B cell (primary cell): ENCODE measurements around the gene SLITRK5. TPM values are rescaled to one million over a fixed set of nuclear protein-coding genes. Genes with fewer than 3 reads are reported as not detected.

Experiments used
- ATAC-seq: fragments of 200-7000 bp; cut with Tn5 transposase; one replicate; pipeline ENCODE4 v1.10.0; 2021; ENCODE audit warnings: low read depth, mild to moderate bottlenecking, moderate number of reproducible peaks, moderate library complexity
- CTCF ChIA-PET: fragments of 350-600 bp; sonication (Branson Sonifier 250); formaldehyde crosslinking; loops from one replicate; lab custom pipeline; 2021; ENCODE audit warnings: antibody characterized with exemption, inconsistent platforms; lab: Charles Lee
- POLR2A ChIA-PET: fragments of 350-600 bp; sonication (Branson Sonifier 250); formaldehyde crosslinking; loops from one replicate; lab custom pipeline; 2021; ENCODE audit warnings: antibody characterized with exemption; lab: Charles Lee
- DNase-seq: peaks from one replicate; pipeline ENCODE4 v3.0.0; 2013
- H2AFZ ChIP-seq: 2 replicates; pipeline ENCODE4 v1.6.1; 2012; ENCODE audit warnings: mild to moderate bottlenecking, low read depth, low read length; ENCODE audit not compliant: insufficient read depth, poor library complexity, severe bottlenecking
- H3K27ac ChIP-seq, 2 donors: 1 replicate in 1 of 2; 2 replicates in 1 of 2; pipeline ENCODE4 v1.5.1; 2012 to 2013; ENCODE audit warnings: low read length in 2 of 2, mild to moderate bottlenecking in 2 of 2, moderate library complexity in 1 of 2
- H3K27me3 ChIP-seq, 4 experiments: fragments of 200-600 bp in 1 of 4; sonication (generic) in 1 of 4; replicated peaks in 1 of 4; 1 replicate in 2 of 4; 2 replicates in 2 of 4; pipeline versions ENCODE4 v1.6.1 to v1.7.0; 2013 to 2016; ENCODE audit warnings: low read length in 3 of 4, mild to moderate bottlenecking in 2 of 4, mixed read lengths in 1 of 4, moderate library complexity in 1 of 4; ENCODE audit not compliant: insufficient read depth in 4 of 4, control insufficient read depth in 3 of 4; ENCODE audit errors: control extremely low read depth in 1 of 4
- H3K36me3 ChIP-seq, 2 experiments: replicated peaks in 1 of 2; 1 replicate in 1 of 2; 2 replicates in 1 of 2; pipeline versions ENCODE4 v1.6.1 to v1.7.1; 2013; ENCODE audit warnings: low read length in 1 of 2; ENCODE audit not compliant: insufficient read depth in 2 of 2, control insufficient read depth in 1 of 2; ENCODE audit errors: control extremely low read depth in 1 of 2, extremely low read depth in 1 of 2
- H3K4me1 ChIP-seq, 2 donors: fragments of 200-600 bp in 1 of 2; sonication (generic) in 1 of 2; 1 replicate in 1 of 2; 2 replicates in 1 of 2; pipeline versions ENCODE4 v1.5.1 to v1.6.1; 2013 to 2017; ENCODE audit warnings: low read length in 2 of 2; ENCODE audit not compliant: control insufficient read depth in 2 of 2, insufficient read depth in 2 of 2
- H3K4me2 ChIP-seq: replicated peaks from 2 replicates; pipeline ENCODE3; 2012; ENCODE audit warnings: mild to moderate bottlenecking, low read depth, low read length; ENCODE audit not compliant: poor library complexity, severe bottlenecking
- H3K4me3 ChIP-seq, 5 experiments: fragments of 200-600 bp in 1 of 5; sonication (generic) in 1 of 5; 1 replicate in 3 of 5; 2 replicates in 2 of 5; pipeline versions ENCODE4 v1.5.1 to v1.7.0; 2011 to 2016; ENCODE audit warnings: low read length in 4 of 5, mild to moderate bottlenecking in 4 of 5, low read depth in 2 of 5, control low read depth in 1 of 5, moderate library complexity in 1 of 5; ENCODE audit not compliant: insufficient read depth in 1 of 5; ENCODE audit errors: control extremely low read depth in 1 of 5, extremely low read depth in 1 of 5
- H3K79me2 ChIP-seq: fragments of 200-600 bp; sonication (generic); one replicate; pipeline ENCODE4 v1.6.0; 2016; ENCODE audit warnings: low read length; ENCODE audit not compliant: control insufficient read depth, insufficient read depth
- H3K9ac ChIP-seq: fragments of 200-600 bp; sonication (generic); 2 replicates; pipeline ENCODE4 v1.6.1; 2017; ENCODE audit warnings: mild to moderate bottlenecking, low read length, moderate library complexity
- H3K9me3 ChIP-seq, 3 donors: one replicate each; pipeline versions ENCODE4 v1.6.1 to v1.7.1; 2013; ENCODE audit warnings: low read length in 2 of 3; ENCODE audit not compliant: control insufficient read depth in 2 of 3, insufficient read depth in 1 of 3; ENCODE audit errors: control extremely low read depth in 1 of 3
- H4K20me1 ChIP-seq: 2 replicates; pipeline ENCODE4 v1.6.0; 2012; ENCODE audit warnings: mild to moderate bottlenecking, low read length; ENCODE audit not compliant: insufficient read depth, control insufficient read depth, poor library complexity, severe bottlenecking
- H3K27ac Mint-ChIP-seq: one replicate; pipeline ENCODE4 v1.8.0; 2021; ENCODE audit warnings: mixed read lengths
- H3K27me3 Mint-ChIP-seq: one replicate; pipeline ENCODE4 v1.8.0; 2021; ENCODE audit warnings: mixed read lengths
- H3K4me1 Mint-ChIP-seq: one replicate; pipeline ENCODE4 v1.8.0; 2021; ENCODE audit warnings: mixed read lengths
- H3K4me3 Mint-ChIP-seq: one replicate; pipeline ENCODE4 v1.8.0; 2021; ENCODE audit warnings: mixed read lengths
- H3K9me3 Mint-ChIP-seq: one replicate; pipeline ENCODE4 v1.8.0; 2022; ENCODE audit warnings: mixed read lengths; ENCODE audit not compliant: insufficient read depth
- CTCF ChIP-seq: fragments of 200-600 bp; IDR thresholded peaks from one replicate; pipeline ENCODE4 v1.8.0; 2022; ENCODE audit warnings: antibody characterized with exemption, mild to moderate bottlenecking
- EZH2 ChIP-seq: IDR thresholded peaks from 2 replicates; pipeline ENCODE4 v1.6.1; 2012; ENCODE audit warnings: borderline replicate concordance, low read depth, mild to moderate bottlenecking, moderate library complexity, low read length; ENCODE audit not compliant: insufficient read depth, poor library complexity, severe bottlenecking
- WGBS: methylation state at CpG from one replicate; pipeline ENCODE4 v1.1.5; 2013; ENCODE audit warnings: missing lambda C conversion rate; ENCODE audit not compliant: insufficient coverage; 5-methylcytosine and 5-hydroxymethylcytosine counted together
- intact Hi-C: fragments of 100-400 bp; cut with micrococcal nuclease; formaldehyde crosslinking; loops from one replicate; pipeline ENCODE4 v1.10.0; 2022
- polyA plus RNA-seq: library from polyadenylated mRNA; depleted of rRNA; stranded (reverse); fragments of >200 nt; gene quantifications from 2 replicates; pipeline ENCODE4 v1.2.3, GENCODE V29; 2012
- total RNA-seq, 2 donors: library from RNA; stranded (reverse); fragments of 120-200 nt in 1 of 2; gene quantifications; 1 replicate in 1 of 2; 2 replicates in 1 of 2; pipeline versions ENCODE4 v1.2.3 to v1.2.4, GENCODE V29; 2013 to 2022

SLITRK5 gene
- total and polyA plus RNA-seq, 2 donors (not counting 1 experiment from before 2014, with no cell fraction given), result 0.01 TPM; not detected in 1

GRCh38 chr13:87709947-87710346, 38.8 kb downstream of the SLITRK5 start:
- no peaks in the 10 kb centered on the region for H3K27me3 ChIP-seq
- no peak overlapping the region for H3K9ac ChIP-seq
- POLR2A ChIA-PET, result no interaction called here
- no peak overlapping the region for H3K27ac Mint-ChIP-seq
- H4K20me1 ChIP-seq, result no peaks in the 10 kb centered on the region
- CTCF ChIA-PET, result no interaction called here
- H3K4me2 ChIP-seq, result no peak overlapping the region
- no peaks in the 10 kb centered on the region for H3K36me3 ChIP-seq
- H3K9me3 ChIP-seq, result no peaks in the 10 kb centered on the region
- H2AFZ ChIP-seq, result no peak overlapping the region
- intact Hi-C loops, result no loop called here
- ATAC-seq, result no peak
- H3K4me1 Mint-ChIP-seq, result no peaks in the 10 kb centered on the region
- no peak for TF ChIP-seq CTCF
- no peak for TF ChIP-seq EZH2
- H3K9me3 Mint-ChIP-seq, result peaks cover 2% of the 10 kb centered on the region
- H3K4me3 Mint-ChIP-seq, result no peak overlapping the region
- no peaks in the 10 kb centered on the region for H3K79me2 ChIP-seq
- WGBS, result 100% methylated on average over 1 of the region's 1 CpG
- H3K4me1 ChIP-seq, result no peaks in the 10 kb centered on the region
- no peak overlapping the region for H3K27ac ChIP-seq
- no peak overlapping the region for H3K4me3 ChIP-seq
- no peaks in the 10 kb centered on the region for H3K27me3 Mint-ChIP-seq
- DNase-seq, result no peak

- intact Hi-C loops, result no loop called here
- H3K27me3 Mint-ChIP-seq, result no peaks in the 10 kb centered on the region
- no peak overlapping the region for H3K9ac ChIP-seq
- no peak overlapping the region for H3K27ac ChIP-seq
- ChIA-PET POLR2A (no interaction called here), CTCF (no interaction called here)
- H3K4me1 Mint-ChIP-seq, result no peaks in the 10 kb centered on the region
- H3K27me3 ChIP-seq, result no peaks in the 10 kb centered on the region
- H3K4me2 ChIP-seq, result no peak overlapping the region
- no peak for ATAC-seq
- no CpG with 5 or more reads among the region's 2 CpGs for WGBS
- no peaks in the 10 kb centered on the region for H3K4me1 ChIP-seq
- H2AFZ ChIP-seq, result no peak overlapping the region
- TF ChIP-seq EZH2 (no peak), CTCF (no peak)
- H3K36me3 ChIP-seq, result no peaks in the 10 kb centered on the region
- H3K9me3 Mint-ChIP-seq, result no peaks in the 10 kb centered on the region
- H3K4me3 ChIP-seq, result no peak overlapping the region
- H3K9me3 ChIP-seq, result no peaks in the 10 kb centered on the region
- H3K27ac Mint-ChIP-seq, result no peak overlapping the region
- no peak overlapping the region for H3K4me3 Mint-ChIP-seq
- no peak for DNase-seq
- no peaks in the 10 kb centered on the region for H4K20me1 ChIP-seq
- no peaks in the 10 kb centered on the region for H3K79me2 ChIP-seq
These were observed 40.8 kb downstream of the SLITRK5 start for GRCh38 chr13:87712012-87712411.
